NB4 (cell line): ENCODE measurements around the gene LPAR3.

Experiments
- TF ChIP-seq, protein P1 (sequence below): IDR thresholded peaks from one replicate; pipeline ENCODE4 v1.5.1; 2012; ENCODE audit warnings: low read depth, low read length
- TF ChIP-seq, protein P2 (sequence below): IDR thresholded peaks from 2 replicates; pipeline ENCODE4 v1.6.1; 2011; ENCODE audit warnings: low read depth, low read length

DNA sequence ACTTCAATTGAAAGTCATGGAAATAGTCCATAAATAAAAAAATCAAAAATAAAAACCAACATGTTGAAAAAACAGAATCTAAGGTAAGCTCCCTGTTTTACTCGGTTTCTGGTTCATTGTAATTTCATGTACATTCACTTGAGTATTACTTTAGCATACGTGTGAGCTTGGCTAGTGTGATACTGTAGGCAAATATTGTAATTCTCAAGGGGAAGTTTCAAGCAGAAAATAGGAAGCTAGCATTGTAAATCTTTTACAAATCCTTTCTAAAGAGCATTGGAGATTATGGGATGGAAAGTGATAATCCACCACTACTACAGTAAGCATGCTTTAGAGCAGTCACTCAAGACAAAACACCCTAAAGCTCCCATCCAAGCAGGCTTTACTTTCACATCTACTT is 3.3 kb upstream of the LPAR3 start:
- TF ChIP-seq, protein P1, sequence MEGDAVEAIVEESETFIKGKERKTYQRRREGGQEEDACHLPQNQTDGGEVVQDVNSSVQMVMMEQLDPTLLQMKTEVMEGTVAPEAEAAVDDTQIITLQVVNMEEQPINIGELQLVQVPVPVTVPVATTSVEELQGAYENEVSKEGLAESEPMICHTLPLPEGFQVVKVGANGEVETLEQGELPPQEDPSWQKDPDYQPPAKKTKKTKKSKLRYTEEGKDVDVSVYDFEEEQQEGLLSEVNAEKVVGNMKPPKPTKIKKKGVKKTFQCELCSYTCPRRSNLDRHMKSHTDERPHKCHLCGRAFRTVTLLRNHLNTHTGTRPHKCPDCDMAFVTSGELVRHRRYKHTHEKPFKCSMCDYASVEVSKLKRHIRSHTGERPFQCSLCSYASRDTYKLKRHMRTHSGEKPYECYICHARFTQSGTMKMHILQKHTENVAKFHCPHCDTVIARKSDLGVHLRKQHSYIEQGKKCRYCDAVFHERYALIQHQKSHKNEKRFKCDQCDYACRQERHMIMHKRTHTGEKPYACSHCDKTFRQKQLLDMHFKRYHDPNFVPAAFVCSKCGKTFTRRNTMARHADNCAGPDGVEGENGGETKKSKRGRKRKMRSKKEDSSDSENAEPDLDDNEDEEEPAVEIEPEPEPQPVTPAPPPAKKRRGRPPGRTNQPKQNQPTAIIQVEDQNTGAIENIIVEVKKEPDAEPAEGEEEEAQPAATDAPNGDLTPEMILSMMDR = no peak
- TF ChIP-seq, protein P2, sequence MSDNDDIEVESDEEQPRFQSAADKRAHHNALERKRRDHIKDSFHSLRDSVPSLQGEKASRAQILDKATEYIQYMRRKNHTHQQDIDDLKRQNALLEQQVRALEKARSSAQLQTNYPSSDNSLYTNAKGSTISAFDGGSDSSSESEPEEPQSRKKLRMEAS = no peak
